HCT116 (cell line): ENCODE measurements around the gene DGKB.

Source experiments
- CEBPB ChIP-seq: IDR thresholded peaks from 2 replicates; pipeline ENCODE4 v1.6.1; 2012; ENCODE audit warnings: low read depth
- CTCF ChIP-seq, 3 experiments: fragments of 200-600 bp in 1 of 3; sonication (generic) in 1 of 3; IDR thresholded peaks in 2 of 3; conservative IDR thresholded peaks in 1 of 3; 2 replicates each; pipeline ENCODE4 v1.5.1; 2012 to 2017; ENCODE audit warnings: low read depth in 2 of 3, low read length in 2 of 3, antibody characterized with exemption in 1 of 3, borderline replicate concordance in 1 of 3, control low read depth in 1 of 3, mild to moderate bottlenecking in 1 of 3, mixed read lengths in 1 of 3, mixed run types in 1 of 3, moderate library complexity in 1 of 3; ENCODE audit not compliant: insufficient read depth in 1 of 3
- POLR2A ChIP-seq: IDR thresholded peaks from 2 replicates; pipeline ENCODE4 v1.7.0; 2011; ENCODE audit warnings: borderline replicate concordance; ENCODE audit not compliant: insufficient read depth, insufficient read length; ENCODE audit errors: extremely low read depth
- POLR2AphosphoS5 ChIP-seq: IDR thresholded peaks from 2 replicates; pipeline ENCODE4 v1.6.1; 2011; ENCODE audit warnings: mild to moderate bottlenecking, low read depth, low read length, moderate library complexity
- RAD21 ChIP-seq: IDR thresholded peaks from 2 replicates; pipeline ENCODE4 v1.6.1; 2012; ENCODE audit warnings: low read depth, mild to moderate bottlenecking
- TCF7L2 ChIP-seq: IDR thresholded peaks from 2 replicates; pipeline ENCODE4 v1.7.0; 2011; ENCODE audit warnings: borderline replicate concordance, inconsistent platforms; ENCODE audit not compliant: insufficient read depth, insufficient read length; ENCODE audit errors: extremely low read depth
- YY1 ChIP-seq: IDR thresholded peaks from 2 replicates; pipeline ENCODE4 v1.6.1; 2011; ENCODE audit warnings: low read length, low read depth, moderate library complexity, mild to moderate bottlenecking; ENCODE audit not compliant: insufficient replicate concordance; ENCODE audit errors: extremely low read depth

DNA sequence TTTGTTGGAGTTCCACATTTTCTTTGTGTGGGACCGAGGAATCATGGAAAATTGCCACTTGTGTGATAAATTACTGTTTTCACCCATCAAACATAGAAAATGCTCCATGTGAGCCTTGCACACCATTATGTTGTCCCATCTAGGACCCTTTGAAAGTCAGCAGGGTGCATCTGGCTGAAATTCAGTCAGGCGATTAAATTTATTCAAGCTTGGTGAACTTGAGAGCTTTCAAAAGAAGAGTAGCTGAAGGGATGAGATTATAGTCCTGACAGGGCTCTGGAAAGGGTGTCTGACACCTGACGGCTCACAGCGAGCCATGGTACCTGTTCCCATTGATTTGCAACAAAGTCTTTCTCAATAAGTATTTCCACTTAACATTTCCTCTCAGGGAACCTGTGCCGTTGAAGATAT, 513.4 kb downstream of the DGKB start:
- TF ChIP-seq POLR2A (no peak), RAD21 (no peak), TCF7L2 (no peak), CTCF (IDR thresholded peaks at IDR 0.05 in 2 of 3, conservative IDR thresholded peaks at IDR 0.05 in 1 of 3; ENCODE audit: borderline replicate concordance in 1 of 3, insufficient read depth in 1 of 3, low read depth in 2 of 3, low read length in 2 of 3) (no peak), CEBPB (no peak), YY1 (no peak), POLR2AphosphoS5 (no peak)
